Liver (tissue), 9 donors: Measurements from ENCODE around the gene CTLA4. TPM values are rescaled to one million over a fixed set of nuclear protein-coding genes. Genes with fewer than 3 reads are reported as not detected.

Experiments
- DNase-seq: peaks from one replicate; pipeline ENCODE4 v3.0.0-alpha.2; 2017; ENCODE audit warnings: low spot score
- H3K27ac ChIP-seq, 2 donors: one replicate each; pipeline ENCODE4 v1.7.0; 2013; ENCODE audit warnings: inconsistent platforms in 2 of 2, low read length in 2 of 2, control low read depth in 1 of 2, low read depth in 1 of 2, mild to moderate bottlenecking in 1 of 2
- H3K27me3 ChIP-seq, 4 donors: one replicate each; pipeline versions ENCODE4 v1.6.1 to v1.7.0; 2013; ENCODE audit warnings: low read length in 3 of 4, inconsistent platforms in 1 of 4, mild to moderate bottlenecking in 1 of 4, moderate library complexity in 1 of 4; ENCODE audit not compliant: control insufficient read depth in 4 of 4, insufficient read depth in 4 of 4
- H3K36me3 ChIP-seq, 4 donors: one replicate each; pipeline versions ENCODE4 v1.6.1 to v1.7.0; 2013; ENCODE audit warnings: low read length in 3 of 4, mild to moderate bottlenecking in 3 of 4, low read depth in 1 of 4, moderate library complexity in 1 of 4; ENCODE audit not compliant: control insufficient read depth in 4 of 4, insufficient read depth in 3 of 4
- H3K4me1 ChIP-seq, 4 donors: one replicate each; pipeline versions ENCODE4 v1.6.1 to v1.7.0; 2013; ENCODE audit warnings: low read length in 3 of 4, mild to moderate bottlenecking in 3 of 4, moderate library complexity in 1 of 4; ENCODE audit not compliant: control insufficient read depth in 4 of 4, insufficient read depth in 4 of 4
- H3K4me3 ChIP-seq, 3 donors: one replicate each; pipeline versions ENCODE4 v1.6.1 to v1.7.0; 2013; ENCODE audit warnings: low read length in 3 of 3, control low read depth in 1 of 3, low read depth in 1 of 3, mild to moderate bottlenecking in 1 of 3
- H3K9ac ChIP-seq, 2 donors: one replicate each; pipeline ENCODE4 v1.7.0; 2013; ENCODE audit warnings: low read length in 2 of 2, mild to moderate bottlenecking in 2 of 2, moderate library complexity in 2 of 2, control low read depth in 1 of 2, low read depth in 1 of 2
- H3K9me3 ChIP-seq, 4 donors: one replicate each; pipeline versions ENCODE4 v1.6.1 to v1.7.0; 2013; ENCODE audit warnings: low read length in 3 of 4; ENCODE audit not compliant: control insufficient read depth in 4 of 4
- ATF3 ChIP-seq: IDR thresholded peaks from 2 replicates; pipeline ENCODE4 v1.6.1; 2016; ENCODE audit warnings: antibody characterized with exemption
- EGR1 ChIP-seq, 2 donors: IDR thresholded peaks; 2 replicates each; pipeline ENCODE4 v1.6.1; 2016 to 2018; ENCODE audit warnings: antibody characterized with exemption in 2 of 2, low read depth in 2 of 2
- FOXA1 ChIP-seq: IDR thresholded peaks from 2 replicates; pipeline ENCODE4 v1.6.1; 2016; ENCODE audit warnings: antibody characterized with exemption
- FOXA2 ChIP-seq: IDR thresholded peaks from 2 replicates; pipeline ENCODE4 v1.6.1; 2016; ENCODE audit warnings: antibody characterized with exemption
- HNF4A ChIP-seq, 2 donors: conservative IDR thresholded peaks; 2 replicates each; pipeline ENCODE4 v1.6.1; 2016; ENCODE audit warnings: antibody characterized with exemption in 2 of 2, mild to moderate bottlenecking in 2 of 2
- HNF4G ChIP-seq: IDR thresholded peaks from 2 replicates; pipeline ENCODE4 v1.6.1; 2016; ENCODE audit warnings: antibody characterized with exemption
- JUND ChIP-seq, 2 donors: IDR thresholded peaks; 2 replicates each; pipeline ENCODE4 v1.6.1; 2016; ENCODE audit warnings: antibody characterized with exemption in 2 of 2
- NR2F2 ChIP-seq: IDR thresholded peaks from 2 replicates; pipeline ENCODE4 v1.6.1; 2016; ENCODE audit warnings: antibody characterized with exemption
- RAD21 ChIP-seq, 2 donors: IDR thresholded peaks; 2 replicates each; pipeline ENCODE4 v1.6.1; 2016; ENCODE audit warnings: antibody characterized with exemption in 2 of 2, mild to moderate bottlenecking in 2 of 2
- RXRA ChIP-seq, 2 donors: IDR thresholded peaks; 2 replicates each; pipeline ENCODE4 v1.6.1; 2017 to 2018; ENCODE audit warnings: antibody characterized with exemption in 2 of 2, mild to moderate bottlenecking in 1 of 2
- SP1 ChIP-seq: IDR thresholded peaks from 2 replicates; pipeline ENCODE4 v1.6.1; 2018; ENCODE audit warnings: antibody characterized with exemption, mild to moderate bottlenecking
- TAF1 ChIP-seq: conservative IDR thresholded peaks from 2 replicates; pipeline ENCODE4 v1.6.1; 2016; ENCODE audit warnings: antibody characterized with exemption, mild to moderate bottlenecking
- YY1 ChIP-seq: IDR thresholded peaks from 2 replicates; pipeline ENCODE4 v1.6.1; 2016; ENCODE audit warnings: antibody characterized with exemption, mild to moderate bottlenecking
- ZBTB33 ChIP-seq: IDR thresholded peaks from 2 replicates; pipeline ENCODE4 v1.6.1; 2016; ENCODE audit warnings: antibody characterized with exemption
- WGBS: extraction: QIAGEN DNeasy Blood & Tissue Kit; methylation state at CpG from one replicate; pipeline ENCODE4 v1.1.7; 2013; 5-methylcytosine and 5-hydroxymethylcytosine counted together
- polyA plus RNA-seq, 2 donors: library from polyadenylated mRNA; stranded (reverse) in 1 of 2; unstranded in 1 of 2; fragments of 200-250 nt in 1 of 2; fragments of >200 nt in 1 of 2; fragmentation: Nextera tagmentation in 1 of 2; extraction: Ambion mirVana in 1 of 2; gene quantifications; one replicate each; pipeline versions ENCODE4 v1.2.1 to v1.2.3, GENCODE V29; 2013 to 2015
- total RNA-seq, 2 donors: library from RNA; depleted of rRNA; stranded (reverse); fragments of >200 nt; gene quantifications; one replicate each; pipeline ENCODE4 v1.2.3, GENCODE V29; 2014
- TF ChIP-seq, protein P1 (sequence below): fragments of 150-350 bp; IDR thresholded peaks from 2 replicates; pipeline ENCODE4 v1.5.1; 2017; ENCODE audit warnings: improper control_type of control experiment, low read depth, low read length; ENCODE audit not compliant: missing input control
- TF ChIP-seq, protein P2 (sequence below): IDR thresholded peaks from 2 replicates; pipeline ENCODE4 v1.6.1; 2016; ENCODE audit warnings: antibody characterized with exemption, mild to moderate bottlenecking
- TF ChIP-seq, protein P3 (sequence below): IDR thresholded peaks from 2 replicates; pipeline ENCODE4 v1.6.1; 2016; ENCODE audit warnings: antibody characterized with exemption
- donor health status: healthy.
- donor health status: healthy.
- donor health status: healthy.
- donor health status: healthy.
- donor health status: healthy.

The CTLA4 gene
- total and polyA plus RNA-seq, 4 donors: 0.17 TPM; not detected in 3

DNA sequence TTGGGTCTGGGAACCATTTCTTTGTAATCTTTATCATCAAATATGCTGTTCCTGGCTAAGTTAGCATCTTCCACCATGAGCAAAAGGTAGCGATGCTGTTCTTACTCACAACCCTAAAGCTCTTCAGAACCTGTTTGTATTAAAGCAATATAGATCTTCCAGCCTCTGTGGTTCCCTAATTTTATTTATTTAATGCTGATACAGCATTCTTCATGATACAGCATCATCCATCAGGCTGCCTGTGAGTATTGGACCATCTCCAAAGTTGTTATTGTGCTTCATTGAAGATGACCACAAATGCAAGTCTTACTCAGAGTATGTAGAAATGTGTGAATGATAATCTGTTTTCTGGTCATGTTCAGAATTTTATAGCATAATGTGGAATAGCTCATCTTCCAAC lies 40.9 kb upstream of the CTLA4 start:
- H3K36me3 ChIP-seq: no peaks in the 10 kb centered on the region
- no peak overlapping the region for H3K27ac ChIP-seq
- no peak for TF ChIP-seq ZBTB33
- no peak for TF ChIP-seq RXRA (IDR thresholded peaks at IDR 0.05)
- TF ChIP-seq SP1: no peak
- no peak for TF ChIP-seq TAF1
- TF ChIP-seq, protein P1, sequence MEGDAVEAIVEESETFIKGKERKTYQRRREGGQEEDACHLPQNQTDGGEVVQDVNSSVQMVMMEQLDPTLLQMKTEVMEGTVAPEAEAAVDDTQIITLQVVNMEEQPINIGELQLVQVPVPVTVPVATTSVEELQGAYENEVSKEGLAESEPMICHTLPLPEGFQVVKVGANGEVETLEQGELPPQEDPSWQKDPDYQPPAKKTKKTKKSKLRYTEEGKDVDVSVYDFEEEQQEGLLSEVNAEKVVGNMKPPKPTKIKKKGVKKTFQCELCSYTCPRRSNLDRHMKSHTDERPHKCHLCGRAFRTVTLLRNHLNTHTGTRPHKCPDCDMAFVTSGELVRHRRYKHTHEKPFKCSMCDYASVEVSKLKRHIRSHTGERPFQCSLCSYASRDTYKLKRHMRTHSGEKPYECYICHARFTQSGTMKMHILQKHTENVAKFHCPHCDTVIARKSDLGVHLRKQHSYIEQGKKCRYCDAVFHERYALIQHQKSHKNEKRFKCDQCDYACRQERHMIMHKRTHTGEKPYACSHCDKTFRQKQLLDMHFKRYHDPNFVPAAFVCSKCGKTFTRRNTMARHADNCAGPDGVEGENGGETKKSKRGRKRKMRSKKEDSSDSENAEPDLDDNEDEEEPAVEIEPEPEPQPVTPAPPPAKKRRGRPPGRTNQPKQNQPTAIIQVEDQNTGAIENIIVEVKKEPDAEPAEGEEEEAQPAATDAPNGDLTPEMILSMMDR: no peak
- TF ChIP-seq, protein P2, sequence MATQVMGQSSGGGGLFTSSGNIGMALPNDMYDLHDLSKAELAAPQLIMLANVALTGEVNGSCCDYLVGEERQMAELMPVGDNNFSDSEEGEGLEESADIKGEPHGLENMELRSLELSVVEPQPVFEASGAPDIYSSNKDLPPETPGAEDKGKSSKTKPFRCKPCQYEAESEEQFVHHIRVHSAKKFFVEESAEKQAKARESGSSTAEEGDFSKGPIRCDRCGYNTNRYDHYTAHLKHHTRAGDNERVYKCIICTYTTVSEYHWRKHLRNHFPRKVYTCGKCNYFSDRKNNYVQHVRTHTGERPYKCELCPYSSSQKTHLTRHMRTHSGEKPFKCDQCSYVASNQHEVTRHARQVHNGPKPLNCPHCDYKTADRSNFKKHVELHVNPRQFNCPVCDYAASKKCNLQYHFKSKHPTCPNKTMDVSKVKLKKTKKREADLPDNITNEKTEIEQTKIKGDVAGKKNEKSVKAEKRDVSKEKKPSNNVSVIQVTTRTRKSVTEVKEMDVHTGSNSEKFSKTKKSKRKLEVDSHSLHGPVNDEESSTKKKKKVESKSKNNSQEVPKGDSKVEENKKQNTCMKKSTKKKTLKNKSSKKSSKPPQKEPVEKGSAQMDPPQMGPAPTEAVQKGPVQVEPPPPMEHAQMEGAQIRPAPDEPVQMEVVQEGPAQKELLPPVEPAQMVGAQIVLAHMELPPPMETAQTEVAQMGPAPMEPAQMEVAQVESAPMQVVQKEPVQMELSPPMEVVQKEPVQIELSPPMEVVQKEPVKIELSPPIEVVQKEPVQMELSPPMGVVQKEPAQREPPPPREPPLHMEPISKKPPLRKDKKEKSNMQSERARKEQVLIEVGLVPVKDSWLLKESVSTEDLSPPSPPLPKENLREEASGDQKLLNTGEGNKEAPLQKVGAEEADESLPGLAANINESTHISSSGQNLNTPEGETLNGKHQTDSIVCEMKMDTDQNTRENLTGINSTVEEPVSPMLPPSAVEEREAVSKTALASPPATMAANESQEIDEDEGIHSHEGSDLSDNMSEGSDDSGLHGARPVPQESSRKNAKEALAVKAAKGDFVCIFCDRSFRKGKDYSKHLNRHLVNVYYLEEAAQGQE: no peak
- TF ChIP-seq YY1: no peak
- no peak for TF ChIP-seq JUND (IDR thresholded peaks at IDR 0.05)
- TF ChIP-seq NR2F2: no peak
- TF ChIP-seq HNF4A (conservative IDR thresholded peaks at IDR 0.05): no peak
- TF ChIP-seq, protein P3, sequence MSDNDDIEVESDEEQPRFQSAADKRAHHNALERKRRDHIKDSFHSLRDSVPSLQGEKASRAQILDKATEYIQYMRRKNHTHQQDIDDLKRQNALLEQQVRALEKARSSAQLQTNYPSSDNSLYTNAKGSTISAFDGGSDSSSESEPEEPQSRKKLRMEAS: no peak
- no peak for TF ChIP-seq RAD21 (IDR thresholded peaks at IDR 0.05)
- TF ChIP-seq FOXA1: no peak
- no peak for TF ChIP-seq ATF3
- TF ChIP-seq FOXA2: no peak
- TF ChIP-seq EGR1 (IDR thresholded peaks at IDR 0.05; ENCODE audit: low read depth in 2 of 2): no peak
- no peak for TF ChIP-seq HNF4G
- H3K9ac ChIP-seq: no peak overlapping the region
- no peaks in the 10 kb centered on the region for H3K4me1 ChIP-seq
- no peak for DNase-seq
- H3K27me3 ChIP-seq: no peaks in the 10 kb centered on the region
- WGBS: 100% methylated on average over 1 of the region's 1 CpG
- no peaks in the 10 kb centered on the region for H3K9me3 ChIP-seq
- no peak overlapping the region for H3K4me3 ChIP-seq
